Gastroesophageal sphincter (tissue), 4 donors: ENCODE data around the gene MACROD2. TPM values are rescaled to one million over a fixed set of nuclear protein-coding genes. Genes with fewer than 3 reads are reported as not detected.

Experiments
- ATAC-seq: fragments of 150-250 bp; one replicate; pipeline ENCODE4 v1.9.1; 2016; ENCODE audit warnings: mild to moderate bottlenecking, moderate library complexity
- H3K27ac ChIP-seq, 4 donors: fragments of 200-600 bp; sonication (generic) in 3 of 4; 1 replicate in 3 of 4; 2 replicates in 1 of 4; pipeline ENCODE4 v1.5.1; 2016 to 2019
- H3K27me3 ChIP-seq: fragments of 200-600 bp; sonication (generic); one replicate; pipeline ENCODE4 v1.5.1; 2019
- H3K36me3 ChIP-seq, 2 donors: fragments of 200-600 bp; sonication (generic); one replicate each; pipeline ENCODE4 v1.5.1; 2019; ENCODE audit warnings: control low read depth in 1 of 2
- H3K4me1 ChIP-seq, 3 donors: fragments of 200-600 bp; sonication (generic); 1 replicate in 2 of 3; 2 replicates in 1 of 3; pipeline ENCODE4 v1.5.1; 2016 to 2019; ENCODE audit warnings: control low read depth in 2 of 3
- H3K4me3 ChIP-seq, 2 donors: fragments of 200-600 bp; sonication (generic); one replicate each; pipeline ENCODE4 v1.5.1; 2019; ENCODE audit warnings: mild to moderate bottlenecking in 1 of 2, moderate library complexity in 1 of 2
- H3K9me3 ChIP-seq, 3 donors: fragments of 200-600 bp; sonication (generic); one replicate each; pipeline ENCODE4 v1.5.1; 2017 to 2019; ENCODE audit warnings: control low read depth in 2 of 3
- EP300 ChIP-seq: sonication (generic); formaldehyde crosslinking; IDR thresholded peaks from one replicate; pipeline ENCODE4 v1.6.1; 2017; ENCODE audit warnings: antibody characterized with exemption, mild to moderate bottlenecking
- POLR2A ChIP-seq, 2 donors: fragments of 450-650 bp; IDR thresholded peaks; one replicate each; pipeline ENCODE4 v1.6.1; 2017; ENCODE audit warnings: antibody characterized with exemption in 2 of 2, mild to moderate bottlenecking in 2 of 2, moderate library complexity in 1 of 2
- POLR2AphosphoS5 ChIP-seq: sonication (generic); formaldehyde crosslinking; IDR thresholded peaks from one replicate; pipeline ENCODE4 v1.6.1; 2017; ENCODE audit warnings: antibody characterized with exemption
- WGBS, 2 donors: methylation state at CpG; one replicate each; pipeline ENCODE4 v1.1.5; 2018; ENCODE audit warnings: low coverage in 1 of 2; 5-methylcytosine and 5-hydroxymethylcytosine counted together
- total RNA-seq, 4 donors: library from RNA; depleted of rRNA; stranded (reverse); fragments of >200 nt; gene quantifications; one replicate each; pipeline ENCODE4 v1.1.0, GENCODE V29; 2016
- TF ChIP-seq, protein P1 (sequence below), 4 experiments: fragments of 200-600 bp in 2 of 4; fragments of 450-650 bp in 2 of 4; sonication (generic) in 1 of 4; IDR thresholded peaks; one replicate each; pipeline ENCODE4 v1.5.1; 2017 to 2019; ENCODE audit warnings: antibody characterized with exemption in 4 of 4, mild to moderate bottlenecking in 2 of 4, moderate library complexity in 2 of 4

Gene MACROD2
- total RNA-seq, 4 donors from 2014 or later, result 4.0 to 12.1 (median 7.4) TPM

- no peaks in the 10 kb centered on the region for H3K9me3 ChIP-seq
- WGBS, 2 donors, result 55% methylated on average over 3 of the region's 3 CpGs; no CpG with 5 or more reads in 1 of the 2 donors
- TF ChIP-seq, protein P1, sequence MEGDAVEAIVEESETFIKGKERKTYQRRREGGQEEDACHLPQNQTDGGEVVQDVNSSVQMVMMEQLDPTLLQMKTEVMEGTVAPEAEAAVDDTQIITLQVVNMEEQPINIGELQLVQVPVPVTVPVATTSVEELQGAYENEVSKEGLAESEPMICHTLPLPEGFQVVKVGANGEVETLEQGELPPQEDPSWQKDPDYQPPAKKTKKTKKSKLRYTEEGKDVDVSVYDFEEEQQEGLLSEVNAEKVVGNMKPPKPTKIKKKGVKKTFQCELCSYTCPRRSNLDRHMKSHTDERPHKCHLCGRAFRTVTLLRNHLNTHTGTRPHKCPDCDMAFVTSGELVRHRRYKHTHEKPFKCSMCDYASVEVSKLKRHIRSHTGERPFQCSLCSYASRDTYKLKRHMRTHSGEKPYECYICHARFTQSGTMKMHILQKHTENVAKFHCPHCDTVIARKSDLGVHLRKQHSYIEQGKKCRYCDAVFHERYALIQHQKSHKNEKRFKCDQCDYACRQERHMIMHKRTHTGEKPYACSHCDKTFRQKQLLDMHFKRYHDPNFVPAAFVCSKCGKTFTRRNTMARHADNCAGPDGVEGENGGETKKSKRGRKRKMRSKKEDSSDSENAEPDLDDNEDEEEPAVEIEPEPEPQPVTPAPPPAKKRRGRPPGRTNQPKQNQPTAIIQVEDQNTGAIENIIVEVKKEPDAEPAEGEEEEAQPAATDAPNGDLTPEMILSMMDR (IDR thresholded peaks at IDR 0.05), result no peak
- no peak for TF ChIP-seq POLR2AphosphoS5
- no peak for TF ChIP-seq POLR2A (IDR thresholded peaks at IDR 0.05)
- TF ChIP-seq EP300, result no peak
Measured at GRCh38 chr20:15848126-15848525, 1852.8 kb downstream of the MACROD2 start.

GRCh38 chr20:15848995-15849610 lies 1853.8 kb downstream of the MACROD2 start:
- Histone ChIP-seq H3K4me3 (no peak overlapping the region), H3K9me3 (no peaks in the 10 kb centered on the region), H3K27ac (no peak overlapping the region), H3K36me3 (no peaks in the 10 kb centered on the region), H3K4me1 (no peaks in the 10 kb centered on the region), H3K27me3 (no peaks in the 10 kb centered on the region)
- TF ChIP-seq POLR2A (IDR thresholded peaks at IDR 0.05), result no peak
- TF ChIP-seq EP300, result no peak
- TF ChIP-seq, protein P1 (IDR thresholded peaks at IDR 0.05), result no peak
- TF ChIP-seq POLR2AphosphoS5, result no peak
- ATAC-seq, result no peak
- WGBS, 2 donors, result 76 to 90% methylated on average over 12 of the region's 12 CpGs

More at GRCh38 chr20:15848126-15848525, 1852.8 kb downstream of the MACROD2 start:
- H3K4me1 ChIP-seq, result no peaks in the 10 kb centered on the region
- H3K27ac ChIP-seq, result no peak overlapping the region
- H3K27me3 ChIP-seq, result no peaks in the 10 kb centered on the region
- H3K4me3 ChIP-seq, result no peak overlapping the region
- no peak for ATAC-seq
- H3K36me3 ChIP-seq, result no peaks in the 10 kb centered on the region

- 44 to 45% methylated on average over 5 to 7 of the region's 11 CpGs for WGBS, 2 donors
- Histone ChIP-seq H3K4me1 (no peaks in the 10 kb centered on the region), H3K36me3 (no peaks in the 10 kb centered on the region), H3K27ac (no peak overlapping the region), H3K27me3 (no peaks in the 10 kb centered on the region), H3K9me3 (no peaks in the 10 kb centered on the region), H3K4me3 (no peak overlapping the region)
- TF ChIP-seq, protein P1 (IDR thresholded peaks at IDR 0.05), result no peak
- TF ChIP-seq POLR2A (IDR thresholded peaks at IDR 0.05) (no peak), POLR2AphosphoS5 (no peak), EP300 (no peak)
- no peak for ATAC-seq
Measured at GRCh38 chr20:15851576-15852215, 1856.4 kb downstream of the MACROD2 start.

- Histone ChIP-seq H3K4me3 (no peak overlapping the region), H3K36me3 (no peaks in the 10 kb centered on the region), H3K27ac (no peak overlapping the region), H3K27me3 (no peaks in the 10 kb centered on the region), H3K4me1 (no peaks in the 10 kb centered on the region), H3K9me3 (no peaks in the 10 kb centered on the region)
- no peak for ATAC-seq
- TF ChIP-seq POLR2AphosphoS5, result no peak
- TF ChIP-seq, protein P1 (IDR thresholded peaks at IDR 0.05), result no peak
- TF ChIP-seq POLR2A (IDR thresholded peaks at IDR 0.05), result no peak
- TF ChIP-seq EP300, result no peak
- WGBS, 2 donors, result 52 to 100% methylated on average over 2 of the region's 2 CpGs
Measured at GRCh38 chr20:15854911-15855310, 1859.6 kb downstream of the MACROD2 start.
